Activated T-helper 1 cell treated with Interleukin-2 at 50 U/mL for 16 hours (primary cell): ENCODE data around the gene KCNG1.

Experiments
- DNase-seq: peaks from one replicate; pipeline ENCODE4 v3.0.0-alpha.2; 2020; ENCODE audit warnings: low read depth

The KCNG1 gene

DNA sequence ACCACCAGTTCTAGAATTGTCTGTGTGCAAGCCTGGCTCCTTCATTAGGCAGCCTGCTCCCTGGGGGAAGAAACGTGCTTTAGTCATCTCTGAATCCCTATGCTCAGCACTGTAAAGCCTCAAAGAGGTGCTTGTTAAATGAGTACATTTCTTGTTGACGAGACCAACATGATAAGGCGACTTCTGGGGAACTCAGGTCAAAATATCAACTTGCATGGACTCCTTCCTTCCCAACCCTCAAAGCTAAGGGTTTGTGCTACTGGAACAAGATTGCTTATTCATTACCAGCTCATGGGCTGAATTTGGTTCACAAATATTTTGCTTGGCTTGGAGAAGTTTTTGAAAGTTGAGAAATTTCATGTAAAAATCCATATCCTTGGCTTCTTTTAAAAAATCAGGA is 10.6 kb downstream of the KCNG1 start:
- DNase-seq: no peak

GRCh38 chr20:51011479-51011878 is 11.4 kb downstream of the KCNG1 start:
- no peak for DNase-seq

DNA sequence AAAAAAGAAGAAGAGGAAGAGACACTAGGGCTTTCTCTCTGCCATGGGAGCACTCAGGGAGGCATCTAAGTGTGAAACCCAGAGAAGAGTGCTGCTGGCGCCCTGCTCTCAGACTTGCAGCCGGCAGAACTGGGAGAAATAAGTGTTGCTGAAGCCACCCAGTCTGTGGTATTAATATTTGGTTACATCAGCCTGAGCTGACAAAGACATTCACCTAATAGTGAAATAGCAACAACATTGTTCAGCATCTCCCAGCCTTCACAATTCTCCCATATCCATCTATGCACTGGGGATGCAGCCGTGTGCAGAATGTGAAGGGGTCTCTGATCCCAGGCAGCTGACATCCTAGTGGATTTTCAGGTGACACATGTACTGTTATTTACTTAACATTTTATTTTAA is 12.0 kb downstream of the KCNG1 start:
- DNase-seq: no peak

- no peak for DNase-seq
Observed at GRCh38 chr20:51010043-51010365, 12.9 kb downstream of the KCNG1 start.

- no peak for DNase-seq
Observed at GRCh38 chr20:51009303-51010042, 13.4 kb downstream of the KCNG1 start.

DNA sequence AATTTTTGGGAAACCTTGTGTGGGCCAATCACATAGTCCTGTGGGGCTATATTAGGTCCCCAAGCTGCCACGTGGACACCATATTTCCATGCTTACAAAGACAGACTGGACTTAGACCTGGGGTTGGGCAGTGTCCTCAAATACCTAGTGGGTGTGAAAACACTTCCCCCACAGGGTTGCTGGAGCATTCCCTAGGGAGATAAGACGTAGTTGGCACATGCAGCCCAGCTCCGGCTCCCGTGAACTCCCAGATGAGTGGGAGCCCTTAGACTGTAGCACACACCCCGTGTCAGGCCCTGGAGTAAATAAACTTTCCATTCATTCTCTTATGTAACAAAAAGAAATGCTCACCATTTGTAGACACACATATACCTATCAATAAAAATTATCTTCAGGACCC is 14.2 kb downstream of the KCNG1 start:
- no peak for DNase-seq

- no peak for DNase-seq
Observed at GRCh38 chr20:51005214-51005613, 17.7 kb downstream of the KCNG1 start.

DNA sequence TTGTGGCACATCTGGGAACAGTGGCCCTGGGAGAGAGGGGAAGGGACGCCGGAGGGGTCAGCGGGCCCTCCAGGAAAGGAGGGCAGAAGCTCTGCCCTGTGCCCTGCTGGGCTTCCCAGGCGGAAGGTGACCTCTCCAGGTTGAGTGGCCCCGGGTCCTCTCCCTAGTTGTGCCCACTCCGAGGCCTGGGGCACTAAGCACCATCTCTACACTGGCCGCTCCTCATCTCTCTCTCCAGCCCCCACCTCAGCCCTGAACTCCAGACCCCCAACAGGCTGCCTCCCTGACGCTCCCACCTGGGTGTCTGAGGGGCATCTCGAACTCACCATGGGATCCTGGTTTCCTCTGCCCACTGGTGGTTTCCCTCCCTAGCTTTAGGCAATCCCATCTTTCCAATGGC is 18.1 kb downstream of the KCNG1 start:
- no peak for DNase-seq

GRCh38 chr20:51004305-51004727 is 18.6 kb downstream of the KCNG1 start:
- DNase-seq: no peak

GRCh38 chr20:51003753-51004152 is 19.2 kb downstream of the KCNG1 start:
- no peak for DNase-seq

GRCh38 chr20:51002633-51003032 is 20.3 kb downstream of the KCNG1 start:
- no peak for DNase-seq

DNA sequence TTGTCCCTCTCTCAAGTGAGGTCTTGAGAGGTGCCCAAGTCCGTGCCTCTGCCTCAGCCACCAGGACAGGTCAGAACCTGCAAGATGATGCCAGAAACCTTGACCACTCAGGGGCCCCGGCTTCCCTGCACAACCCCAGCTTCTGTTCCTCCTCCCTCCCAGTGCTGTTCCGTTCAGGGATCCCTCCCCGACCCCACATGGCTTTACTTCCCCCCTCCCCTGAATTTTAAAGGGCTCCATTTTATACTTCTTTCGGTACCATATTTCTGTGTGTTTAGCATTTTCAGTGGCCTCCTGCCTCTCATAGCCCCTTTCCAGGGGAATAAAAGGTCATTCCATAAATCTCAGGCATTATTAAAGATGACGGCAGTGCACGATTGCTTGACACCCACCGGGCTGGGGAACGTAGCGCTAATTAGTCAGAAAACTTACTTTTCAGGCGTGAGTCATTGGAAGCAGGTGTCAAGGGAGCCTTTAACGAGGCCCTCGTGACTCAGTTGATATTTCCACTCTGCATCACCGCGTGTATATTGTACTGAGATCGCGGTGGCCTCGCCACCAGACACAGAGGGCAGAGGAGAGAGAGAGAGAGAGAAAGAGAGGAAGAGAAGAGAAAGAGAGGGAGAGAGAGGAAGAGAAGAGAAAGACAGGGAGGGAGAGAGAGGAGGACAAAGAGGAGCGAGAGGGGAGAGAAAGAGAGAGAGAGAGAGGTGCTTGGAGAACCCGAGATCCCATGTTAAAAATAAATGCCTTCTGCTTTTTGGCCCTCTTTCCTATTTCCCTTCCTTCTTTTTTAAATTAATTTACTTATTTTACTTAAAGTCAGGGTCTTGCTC is 21.3 kb downstream of the KCNG1 start:
- DNase-seq: no peak

DNA sequence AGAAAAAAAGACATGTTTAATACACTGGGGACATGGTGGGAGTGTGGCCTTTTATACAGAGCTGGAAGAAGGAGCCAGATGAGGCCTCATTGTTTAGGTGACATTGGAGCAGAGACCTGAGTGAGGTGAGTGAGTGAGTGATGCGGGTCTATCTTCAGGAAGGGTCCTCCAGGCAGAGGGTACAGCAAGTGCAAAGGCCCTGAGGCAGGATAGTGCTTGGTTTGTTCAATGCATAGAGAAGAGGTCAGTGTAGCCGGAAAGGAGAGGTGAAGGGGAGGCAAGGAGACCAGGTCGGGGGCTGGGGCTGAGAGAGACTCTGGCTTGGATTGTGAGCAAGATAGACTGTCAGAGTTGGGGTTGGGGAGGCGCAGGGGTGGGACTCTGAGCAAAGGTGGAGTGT is 23.6 kb downstream of the KCNG1 start:
- DNase-seq: no peak

- DNase-seq: no peak
Observed at GRCh38 chr20:50996901-50997865, 25.7 kb downstream of the KCNG1 start.

- no peak for DNase-seq
Observed at GRCh38 chr20:50995506-50995905, 27.4 kb downstream of the KCNG1 start.

- no peak for DNase-seq
Observed at GRCh38 chr20:50993876-50994275, 29.0 kb downstream of the KCNG1 start.

- no peak for DNase-seq
Observed at GRCh38 chr20:50992733-50993457, 30.0 kb downstream of the KCNG1 start.

- no peak for DNase-seq
Observed at GRCh38 chr20:50992336-50992732, 30.6 kb downstream of the KCNG1 start.

DNA sequence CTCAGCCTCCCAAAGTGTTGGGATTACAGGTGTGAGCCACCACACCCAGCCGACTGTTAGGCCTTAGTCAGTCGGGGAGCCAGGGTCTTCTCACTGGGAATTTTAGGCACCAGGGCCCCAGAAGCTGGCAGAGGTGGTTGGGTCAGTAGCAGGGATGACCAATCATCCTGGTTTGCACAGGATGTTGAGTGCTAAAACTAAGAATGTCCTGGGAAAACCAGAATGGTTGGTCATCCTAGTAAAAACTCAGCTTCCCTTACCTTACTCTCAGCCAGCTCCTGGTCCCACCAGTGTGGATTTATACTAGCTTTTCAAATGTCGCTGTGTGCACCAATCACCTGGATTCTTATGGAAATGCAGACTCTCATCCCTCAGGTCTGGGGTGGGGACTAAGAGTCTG is 31.8 kb downstream of the KCNG1 start:
- no peak for DNase-seq

DNA sequence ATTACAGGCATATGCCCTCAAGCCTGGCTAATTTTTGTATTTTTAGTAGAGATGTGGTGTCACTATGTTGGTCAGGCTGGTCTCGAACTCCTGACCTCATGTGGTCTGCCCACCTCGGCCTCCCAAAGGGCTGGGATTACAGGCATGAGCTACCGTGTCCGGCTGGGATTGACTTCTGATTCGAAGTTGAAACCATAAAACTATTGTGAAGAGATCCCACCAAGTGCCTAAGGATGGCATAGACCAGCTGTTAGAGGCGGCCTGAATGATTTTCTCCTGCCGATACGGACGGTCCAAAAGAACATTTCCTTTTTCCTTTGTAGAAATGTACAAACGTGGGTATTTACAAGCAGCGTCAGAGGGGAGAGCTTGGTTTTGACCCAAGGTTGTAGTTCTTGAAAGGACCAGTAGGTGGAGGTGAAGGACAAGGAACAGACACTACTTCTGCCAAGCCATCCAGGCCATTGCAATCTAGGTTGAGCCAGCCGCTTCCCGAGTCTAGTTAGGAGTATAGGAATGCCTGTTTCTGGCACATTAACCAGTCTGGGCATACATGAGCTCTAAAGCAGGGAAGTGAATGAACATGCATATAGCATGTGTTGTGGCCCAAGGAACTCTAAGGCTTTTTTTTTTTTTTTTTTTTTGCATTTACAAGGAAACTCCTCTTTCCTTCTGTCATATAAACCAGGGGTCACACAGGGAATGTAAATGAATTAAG is 35.3 kb downstream of the KCNG1 start:
- DNase-seq: peak; percentile 18

- no peak for DNase-seq
Observed at GRCh38 chr20:50983321-50983720, 39.6 kb downstream of the KCNG1 start.
